ENCODE measurements around the gene ASIC1. TPM values are rescaled to one million over a fixed set of nuclear protein-coding genes. Genes with fewer than 3 reads are reported as not detected.
A peak's percentile ranks its signal among the peaks of the same experiment; 100 is the strongest.

ASIC1 gene
- polyA plus RNA-seq, 1 donor: 9.1 TPM

DNA sequence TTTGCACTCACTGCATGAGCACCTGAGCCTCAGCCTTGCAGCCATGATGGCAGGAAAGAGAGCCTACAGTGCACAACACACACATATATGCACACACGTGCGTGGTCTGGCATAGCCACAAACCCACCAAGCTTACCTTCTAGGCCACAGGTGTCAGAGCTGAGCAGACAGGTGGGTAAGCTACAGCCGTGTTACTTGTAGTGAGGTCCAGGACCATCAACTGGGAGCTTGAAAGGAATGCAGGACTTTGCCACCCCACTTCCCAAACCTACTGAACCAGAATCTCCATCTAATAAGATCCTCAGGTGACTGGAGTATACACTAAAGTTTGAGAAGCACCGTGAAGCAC, 2.7 kb downstream of the ASIC1 start:
- DNase-seq (ENCODE audit: low read depth): no peak

DNA sequence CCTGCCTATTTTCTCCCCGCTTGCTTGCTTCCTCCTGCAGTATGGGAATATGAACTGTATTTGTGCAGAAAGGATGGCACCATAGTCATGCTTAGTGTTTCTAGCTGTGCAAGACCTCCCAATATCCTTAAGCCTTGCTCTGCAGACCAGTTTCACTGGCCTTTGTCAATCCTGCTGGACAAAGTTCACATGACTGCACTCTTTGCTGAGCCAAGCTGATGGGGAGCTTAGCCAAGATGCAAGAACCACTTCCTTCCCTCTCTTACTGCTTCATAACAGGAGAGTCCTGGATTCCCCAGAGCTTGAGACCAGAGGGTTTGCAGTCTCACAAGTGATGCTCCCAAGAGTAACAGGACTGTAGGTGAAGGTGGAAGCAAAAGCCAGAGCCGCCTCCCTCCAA, 3.8 kb downstream of the ASIC1 start:
- DNase-seq (ENCODE audit: low read depth): no peak

DNA sequence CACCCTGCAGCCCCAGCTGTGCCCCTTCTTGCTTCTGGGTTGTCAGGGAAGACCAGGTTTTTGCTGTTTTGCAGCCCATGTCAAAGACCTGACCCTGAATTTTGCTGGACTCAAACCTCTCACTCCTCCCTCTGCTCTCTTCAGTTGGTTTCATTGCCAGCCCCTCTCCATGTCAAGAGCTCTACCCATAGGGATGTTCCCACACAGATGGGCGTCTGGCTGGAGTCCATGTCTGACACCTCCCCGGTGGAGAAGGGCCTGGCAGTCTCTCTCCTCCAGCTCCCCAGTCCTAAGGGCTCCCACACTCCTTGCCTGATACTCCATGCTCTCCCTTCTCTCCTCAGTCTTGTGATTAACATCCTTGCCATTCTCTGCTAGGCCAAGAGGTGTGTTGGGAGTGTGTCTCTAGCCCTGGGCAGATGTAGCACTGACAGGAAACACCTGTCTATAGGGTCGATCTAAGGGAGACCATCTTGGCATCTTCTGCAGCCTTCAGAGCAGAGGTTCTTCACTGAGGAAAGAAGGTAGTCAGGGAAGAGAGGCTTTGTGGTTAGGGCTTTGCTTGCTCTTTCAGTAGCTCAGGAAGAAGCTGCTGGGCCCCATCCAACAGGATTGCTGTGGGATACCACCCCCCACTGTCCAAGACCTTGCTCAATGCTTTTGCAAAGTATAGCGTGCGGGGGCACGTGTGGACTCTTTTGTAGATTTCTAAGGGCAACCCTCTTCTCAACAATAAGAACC, 4.7 kb downstream of the ASIC1 start:
- no peak for DNase-seq (ENCODE audit: low read depth)

DNA sequence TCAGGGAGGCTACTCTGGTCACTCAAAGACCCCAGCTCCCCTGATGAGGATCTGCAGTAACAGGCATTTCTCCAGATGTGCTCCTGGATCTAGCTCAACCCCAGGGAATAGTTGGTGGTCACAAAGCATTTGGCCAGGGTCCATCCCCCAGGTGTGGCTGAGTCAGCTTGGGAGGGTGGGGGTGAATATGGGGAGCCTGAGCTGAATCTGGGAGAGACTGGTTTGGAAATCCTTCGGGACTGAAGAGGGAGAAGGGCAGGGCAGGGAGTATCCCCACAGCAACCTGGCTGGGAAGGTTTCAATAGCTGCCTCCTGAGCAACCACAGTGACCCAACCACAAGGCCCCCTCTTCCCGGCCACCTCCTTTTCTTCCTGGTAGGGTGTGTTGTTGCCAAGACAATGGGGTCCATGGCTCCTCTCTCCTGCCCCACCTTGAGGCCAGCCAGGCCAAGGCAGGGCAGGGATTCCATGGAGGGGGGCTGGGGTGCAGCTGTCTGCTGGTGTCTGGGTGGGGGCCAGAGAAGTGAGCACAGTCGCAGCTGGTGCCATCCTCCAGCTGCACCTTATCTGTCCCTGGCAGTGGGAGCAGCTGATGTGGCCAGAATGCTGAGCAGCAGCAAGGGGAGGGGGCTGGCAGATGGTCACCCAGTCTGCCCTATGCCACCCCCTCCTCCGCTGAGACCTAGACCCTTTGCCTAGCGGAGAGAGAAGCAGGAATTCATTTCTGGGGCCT, 5.5 kb downstream of the ASIC1 start:
- DNase-seq (ENCODE audit: low read depth): no peak

DNA sequence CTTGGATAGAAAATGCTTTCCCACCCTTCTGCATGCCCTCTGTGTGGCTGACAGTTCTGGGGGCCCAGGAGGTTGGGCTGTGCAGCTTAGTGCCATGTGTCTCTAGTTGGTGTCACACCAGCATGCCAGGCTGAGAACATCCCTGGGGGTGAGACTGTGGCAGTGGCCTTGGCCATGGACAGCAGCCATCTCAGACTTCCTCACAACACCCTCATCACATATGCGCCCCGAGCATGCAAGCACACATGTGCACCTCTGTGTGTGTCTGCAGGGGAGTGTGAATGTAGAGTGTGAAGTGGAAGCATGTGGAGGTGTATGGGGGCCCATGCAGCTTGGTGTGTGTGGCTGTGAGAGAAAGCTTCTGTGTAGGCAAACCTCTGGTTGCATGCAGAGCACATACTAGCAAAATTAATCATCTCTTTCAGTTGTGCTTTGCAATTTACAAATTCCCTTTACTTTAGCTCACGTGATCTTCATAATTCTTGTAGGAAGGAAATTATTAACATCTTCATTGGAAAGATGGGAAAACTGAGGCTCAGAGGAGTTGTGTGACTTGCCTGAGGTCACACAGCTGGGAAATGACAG, 8.4 kb downstream of the ASIC1 start:
- no peak for DNase-seq (ENCODE audit: low read depth)

DNA sequence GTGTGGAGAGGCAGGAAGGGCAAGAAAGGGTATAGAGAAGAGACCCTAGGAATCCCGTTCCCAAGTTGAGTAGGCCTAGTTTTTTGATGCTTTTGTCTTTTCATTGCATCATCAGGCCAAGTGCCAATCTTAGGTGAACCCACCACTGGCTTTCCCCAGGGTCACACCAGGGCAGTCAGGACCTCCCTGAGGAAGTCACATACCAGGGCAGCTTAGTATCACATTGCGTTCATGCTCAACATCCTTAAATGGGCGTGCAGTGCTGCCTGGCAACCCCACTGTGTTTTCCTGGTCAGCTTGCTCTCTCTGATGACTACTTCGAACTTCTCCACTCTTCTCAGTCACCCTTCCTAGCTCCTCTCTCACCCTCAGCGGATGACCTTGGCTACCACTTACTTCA, 9.0 kb downstream of the ASIC1 start:
- no peak for DNase-seq (ENCODE audit: low read depth)

DNA sequence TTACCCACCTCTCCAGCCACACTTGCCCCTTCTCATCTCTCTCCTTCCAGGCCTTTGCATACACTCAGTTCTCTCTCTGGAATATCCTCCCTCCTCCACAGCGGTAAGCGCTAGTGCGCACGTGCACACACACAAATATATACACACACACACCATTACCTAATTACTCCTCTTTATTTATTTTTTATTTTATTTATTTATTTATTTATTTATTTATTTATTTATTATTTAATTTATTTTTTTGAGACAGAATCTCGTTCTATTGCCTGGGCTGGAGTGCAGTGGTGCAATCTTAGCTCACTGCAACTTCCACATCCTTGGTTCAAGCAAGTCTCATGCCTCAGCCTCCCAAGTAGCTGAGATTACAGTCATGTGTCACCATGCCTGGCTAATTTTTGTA, 11.7 kb downstream of the ASIC1 start:
- DNase-seq (ENCODE audit: low read depth): no peak

DNA sequence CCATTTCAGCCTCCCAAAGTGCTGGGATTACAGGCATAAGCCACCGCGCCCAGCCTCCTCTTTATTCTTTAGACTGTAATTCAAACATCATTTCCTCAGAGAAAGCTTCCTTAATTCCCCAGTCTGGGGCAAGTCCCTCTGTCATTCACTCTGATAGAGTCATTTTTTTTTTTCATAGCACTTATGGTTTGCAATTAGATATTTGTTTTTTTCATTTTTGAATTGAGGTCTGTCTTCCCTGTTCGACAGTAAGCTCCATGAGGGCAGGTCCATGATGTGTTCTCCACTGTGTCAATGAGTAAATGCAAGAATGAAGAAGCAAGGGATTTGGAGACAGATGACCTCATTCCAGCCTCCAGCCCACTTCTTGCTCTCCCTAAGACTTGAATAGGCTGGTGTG, 12.1 kb downstream of the ASIC1 start:
- no peak for DNase-seq (ENCODE audit: low read depth)

DNA sequence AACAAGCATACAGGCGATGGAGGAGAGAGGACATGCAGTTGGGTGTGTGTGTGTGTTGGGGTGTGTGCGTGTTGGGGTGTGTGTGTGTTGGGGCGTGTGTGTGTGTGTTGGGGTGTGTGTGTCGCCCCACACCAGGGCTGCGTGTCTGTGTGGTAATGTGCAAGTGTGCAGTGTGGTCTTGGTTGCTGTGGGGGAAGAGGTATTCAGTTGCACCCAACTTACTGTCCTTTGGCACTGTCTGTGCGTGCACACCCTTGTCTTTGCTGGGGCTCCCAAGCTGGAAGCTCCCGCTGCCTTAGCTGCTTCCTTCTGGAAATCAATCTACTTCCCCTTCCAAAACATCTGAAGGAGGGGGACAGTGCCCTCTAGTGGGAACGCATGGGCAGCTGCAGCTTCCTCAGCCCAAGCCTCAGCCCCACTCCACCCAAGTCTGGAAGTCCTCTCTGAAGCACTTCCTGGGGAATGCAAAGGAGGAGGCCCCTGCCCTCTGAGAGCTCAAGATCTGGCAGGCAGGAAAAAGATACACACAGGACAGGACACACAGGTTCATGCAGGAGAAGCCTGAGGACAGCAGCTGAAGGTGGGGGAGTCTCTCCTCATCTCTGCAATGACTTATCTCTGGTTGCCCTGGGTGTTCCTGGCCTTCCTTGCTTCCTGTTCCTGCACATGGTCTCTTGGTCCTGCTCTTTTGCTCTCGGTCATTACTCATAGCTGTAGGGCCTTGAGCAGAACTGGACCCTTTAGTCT, 13.1 kb downstream of the ASIC1 start:
- DNase-seq (ENCODE audit: low read depth): peak; percentile 72

DNA sequence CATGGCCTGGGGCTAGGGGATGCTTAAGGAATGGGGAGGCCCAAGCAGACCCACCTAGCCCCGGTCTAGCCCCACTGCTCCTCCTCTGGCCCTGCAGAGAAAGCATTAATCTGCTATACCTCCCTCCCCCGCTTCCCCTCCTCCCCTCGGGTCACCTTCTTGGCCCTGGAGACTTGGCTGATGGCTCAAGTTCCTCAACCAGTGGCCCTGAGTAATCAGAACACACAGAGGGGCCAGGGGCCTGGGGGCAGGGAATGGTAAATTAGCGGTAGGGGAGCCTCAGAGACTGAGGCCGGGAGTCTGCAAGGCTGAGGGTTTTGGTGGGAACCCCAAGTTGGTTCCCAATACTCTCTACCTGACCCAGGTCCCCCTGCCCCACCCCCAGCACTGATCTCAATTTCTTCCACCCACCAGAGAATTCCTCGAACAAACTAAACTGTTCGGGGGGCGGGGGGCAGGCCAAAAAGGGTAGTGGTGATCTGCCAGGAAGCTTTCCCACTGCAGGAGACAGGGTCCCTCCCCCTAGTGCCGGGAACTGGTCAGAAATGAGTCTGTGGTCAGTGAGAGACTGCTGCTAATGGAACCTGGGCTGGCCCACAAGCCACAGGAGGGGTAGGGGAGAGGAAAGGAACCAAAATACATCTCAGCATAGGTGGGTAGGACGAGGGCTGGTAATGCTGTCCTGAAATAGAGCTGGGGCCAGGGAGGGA, 15.0 kb downstream of the ASIC1 start:
- no peak for DNase-seq (ENCODE audit: low read depth)

DNA sequence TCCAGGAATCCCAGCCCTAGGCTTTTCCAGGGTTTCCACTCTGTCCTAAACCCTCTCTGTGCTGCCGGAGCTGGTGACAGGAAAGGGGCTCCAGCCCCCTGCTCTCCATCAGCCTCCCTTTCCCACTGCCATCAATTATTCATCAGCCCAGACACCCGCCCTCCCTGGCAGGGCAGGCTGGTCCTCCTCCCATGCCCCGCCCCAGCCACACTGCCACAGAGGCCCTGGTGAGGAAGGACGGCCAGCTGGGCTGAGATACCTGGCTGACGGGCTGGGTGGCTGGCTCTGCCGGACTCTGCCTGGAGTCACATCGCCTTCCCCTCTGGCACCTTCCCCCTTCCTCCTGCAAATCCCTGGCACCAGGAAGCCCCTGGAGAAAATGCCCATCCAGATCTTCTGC, 15.8 kb downstream of the ASIC1 start:
- DNase-seq (ENCODE audit: low read depth): no peak

DNA sequence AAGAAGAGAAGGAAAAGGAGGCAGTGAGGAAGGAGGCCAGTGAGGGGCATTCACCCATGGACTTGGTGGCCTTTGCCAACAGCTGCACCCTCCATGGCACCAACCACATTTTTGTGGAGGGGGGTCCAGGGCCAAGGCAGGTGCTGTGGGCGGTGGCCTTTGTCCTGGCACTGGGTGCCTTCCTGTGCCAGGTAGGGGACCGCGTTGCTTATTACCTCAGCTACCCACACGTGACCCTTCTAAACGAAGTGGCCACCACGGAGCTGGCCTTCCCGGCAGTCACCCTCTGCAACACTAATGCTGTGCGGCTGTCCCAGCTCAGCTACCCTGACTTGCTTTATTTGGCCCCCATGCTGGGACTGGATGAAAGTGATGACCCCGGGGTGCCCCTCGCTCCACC, 16.3 kb downstream of the ASIC1 start:
- DNase-seq (ENCODE audit: low read depth): no peak

DNA sequence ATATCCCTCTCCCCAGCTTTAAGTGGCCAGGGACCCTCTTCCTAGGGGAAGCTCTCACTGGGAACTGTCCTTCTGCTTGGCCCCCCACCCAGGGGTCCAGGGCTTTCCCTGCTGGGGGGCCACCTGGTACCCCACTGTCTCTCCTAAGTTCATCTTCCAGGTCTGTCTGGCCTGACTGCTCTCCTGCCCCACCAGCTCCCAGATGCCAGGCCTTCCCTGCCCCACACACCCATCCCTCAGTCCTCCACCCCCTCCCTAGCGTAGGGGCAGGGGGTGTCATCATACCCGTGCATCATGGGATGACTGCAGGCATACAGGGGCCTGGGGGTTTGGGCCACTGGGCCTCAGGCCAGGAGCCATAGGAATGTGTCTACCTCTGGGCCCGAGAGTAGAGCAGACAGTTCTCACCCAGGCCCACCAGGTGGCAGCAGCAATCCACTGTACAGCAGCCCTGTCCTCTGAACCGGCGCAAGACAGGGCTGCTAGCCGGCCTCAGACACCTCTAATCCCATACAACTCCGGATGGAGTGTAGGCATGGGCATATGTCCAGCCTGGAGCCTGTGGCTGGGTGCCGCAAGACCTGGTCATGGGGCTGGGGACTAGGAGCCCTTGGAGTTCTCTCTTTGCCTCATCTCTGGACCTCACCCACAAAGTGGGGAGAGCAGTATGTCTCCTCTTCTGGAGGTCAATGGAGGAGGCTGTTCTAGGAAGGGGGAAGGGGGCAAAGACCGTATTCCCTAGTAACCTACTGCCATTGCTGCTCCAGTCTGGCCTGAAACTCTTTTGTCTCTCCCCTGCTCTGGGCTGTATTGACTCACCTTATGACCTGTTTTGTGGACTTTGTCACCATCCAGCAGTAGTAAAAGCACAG, 17.8 kb downstream of the ASIC1 start:
- no peak for DNase-seq (ENCODE audit: low read depth)

DNA sequence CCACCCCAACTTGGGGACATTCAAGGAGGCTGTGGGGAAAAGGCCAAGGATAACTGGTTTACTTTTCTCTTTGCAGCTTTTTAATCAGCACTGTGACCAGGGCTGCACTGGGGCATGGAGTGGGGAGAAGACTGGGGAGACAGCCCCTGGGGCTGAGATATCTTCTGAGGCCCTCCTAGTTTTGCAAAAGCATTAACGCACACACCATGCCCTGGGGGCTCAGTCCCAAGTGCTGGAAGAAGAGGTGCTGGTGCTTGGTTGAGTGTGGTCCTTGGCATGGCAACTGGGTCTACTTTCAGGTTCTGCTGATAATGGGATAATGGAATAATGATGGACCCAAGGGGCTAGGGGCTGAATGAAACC, 18.4 kb downstream of the ASIC1 start:
- no peak for DNase-seq (ENCODE audit: low read depth)

DNA sequence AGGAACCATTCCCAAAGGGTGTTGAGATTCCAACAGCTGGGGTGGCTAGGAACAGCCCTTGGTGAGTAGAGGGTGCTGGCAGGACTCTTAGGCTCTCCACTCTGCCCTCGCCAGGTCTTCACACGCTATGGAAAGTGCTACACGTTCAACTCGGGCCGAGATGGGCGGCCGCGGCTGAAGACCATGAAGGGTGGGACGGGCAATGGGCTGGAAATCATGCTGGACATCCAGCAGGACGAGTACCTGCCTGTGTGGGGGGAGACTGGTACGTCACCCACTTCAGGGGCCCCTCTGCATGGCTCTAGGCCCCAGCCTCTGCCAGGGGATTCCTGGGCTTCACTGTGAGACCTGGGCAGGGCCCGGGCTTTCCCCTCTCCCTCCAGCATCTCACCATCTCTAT, 19.7 kb downstream of the ASIC1 start:
- no peak for DNase-seq (ENCODE audit: low read depth)

DNA sequence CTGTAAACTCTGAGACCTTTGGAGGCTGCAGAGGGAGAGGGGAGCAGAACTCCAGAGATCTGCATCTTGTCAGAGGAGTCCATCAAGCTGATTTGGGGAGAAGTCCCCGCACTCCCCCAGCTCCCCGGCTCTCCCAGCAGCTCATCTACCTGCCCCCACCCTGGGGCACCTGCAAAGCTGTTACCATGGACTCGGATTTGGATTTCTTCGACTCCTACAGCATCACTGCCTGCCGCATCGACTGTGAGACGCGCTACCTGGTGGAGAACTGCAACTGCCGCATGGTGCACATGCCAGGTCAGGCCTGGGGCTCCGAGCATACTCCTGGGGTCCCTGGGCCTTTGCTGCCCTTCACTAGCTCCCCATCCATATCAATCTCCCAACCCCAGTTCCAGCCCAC, 20.9 kb downstream of the ASIC1 start:
- no peak for DNase-seq (ENCODE audit: low read depth)

DNA sequence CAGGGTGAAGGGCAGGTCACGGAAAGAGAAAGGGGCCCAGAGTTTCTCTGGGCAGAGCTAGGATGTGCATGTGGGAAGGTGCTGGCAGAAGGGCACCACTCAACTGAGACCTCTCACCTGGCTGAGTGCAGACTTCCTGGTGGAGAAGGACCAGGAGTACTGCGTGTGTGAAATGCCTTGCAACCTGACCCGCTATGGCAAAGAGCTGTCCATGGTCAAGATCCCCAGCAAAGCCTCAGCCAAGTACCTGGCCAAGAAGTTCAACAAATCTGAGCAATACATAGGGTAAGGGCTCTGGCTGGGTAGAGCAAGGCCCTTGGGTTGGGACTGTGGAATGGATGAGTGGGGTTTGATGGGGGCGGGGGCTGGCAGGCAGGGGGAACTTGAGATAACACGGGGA, 22.4 kb downstream of the ASIC1 start:
- DNase-seq (ENCODE audit: low read depth): no peak

DNA sequence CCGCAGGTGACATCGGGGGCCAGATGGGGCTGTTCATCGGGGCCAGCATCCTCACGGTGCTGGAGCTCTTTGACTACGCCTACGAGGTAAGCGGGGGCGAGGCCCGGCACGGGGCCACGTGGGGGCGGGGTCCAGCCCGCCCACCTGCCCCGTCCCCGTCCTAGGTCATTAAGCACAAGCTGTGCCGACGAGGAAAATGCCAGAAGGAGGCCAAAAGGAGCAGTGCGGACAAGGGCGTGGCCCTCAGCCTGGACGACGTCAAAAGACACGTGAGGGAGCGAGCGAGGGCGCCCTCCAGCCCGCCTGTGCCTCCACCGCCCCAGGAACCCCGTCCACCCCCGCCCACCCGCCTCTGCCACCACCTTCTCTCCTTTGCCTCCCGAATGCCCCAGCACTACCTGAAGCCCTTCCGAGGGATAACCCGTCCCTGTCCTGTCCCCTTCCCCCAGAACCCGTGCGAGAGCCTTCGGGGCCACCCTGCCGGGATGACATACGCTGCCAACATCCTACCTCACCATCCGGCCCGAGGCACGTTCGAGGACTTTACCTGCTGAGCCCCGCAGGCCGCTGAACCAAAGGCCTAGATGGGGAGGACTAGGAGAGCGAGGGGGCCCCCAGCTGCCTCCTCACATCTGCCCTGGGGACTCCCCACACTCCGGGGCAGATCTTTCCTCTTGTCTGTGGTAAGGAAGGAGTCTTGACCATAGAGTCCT, 23.9 kb downstream of the ASIC1 start:
- no peak for DNase-seq (ENCODE audit: low read depth)

DNA sequence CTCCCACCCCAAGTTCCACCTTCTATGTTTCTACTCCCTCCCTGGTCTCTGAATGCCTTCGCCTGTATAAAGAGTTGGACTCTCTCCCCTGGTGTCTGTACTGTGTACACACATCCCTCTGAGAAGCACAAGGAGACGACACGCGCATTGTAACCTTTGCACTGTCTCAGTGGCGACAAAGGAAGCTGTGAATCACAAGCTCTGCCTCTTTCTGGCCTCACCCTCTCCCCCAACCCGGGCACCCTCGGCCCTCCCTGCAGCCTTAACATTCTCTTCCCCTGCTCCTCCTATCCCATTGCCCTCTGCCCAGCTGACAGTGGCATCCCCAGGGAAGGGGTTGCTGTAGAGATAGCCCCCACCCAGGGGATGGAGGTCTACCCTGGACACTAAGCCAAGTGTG, 25.2 kb downstream of the ASIC1 start:
- no peak for DNase-seq (ENCODE audit: low read depth)

DNA sequence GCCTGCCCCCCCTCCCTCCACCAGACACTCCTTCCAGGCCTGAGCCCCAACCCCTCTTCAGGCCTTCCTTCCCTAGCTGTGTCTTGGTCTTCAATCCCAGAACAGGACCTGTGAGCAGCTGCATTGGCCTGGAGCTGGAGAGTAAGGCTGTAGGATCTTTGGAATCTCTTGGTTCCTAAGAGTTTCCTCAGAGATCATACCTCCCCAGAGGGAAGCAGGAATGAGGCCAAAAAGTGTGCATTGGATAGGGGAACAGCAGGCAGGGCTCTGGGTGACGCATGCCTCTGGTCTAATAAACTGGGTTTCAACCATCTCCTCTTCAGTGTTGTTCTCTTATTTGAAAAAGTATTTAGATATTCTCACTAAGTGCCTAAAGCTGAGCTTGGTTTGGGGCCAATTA, 25.9 kb downstream of the ASIC1 start:
- DNase-seq (ENCODE audit: low read depth): no peak

All from forelimb muscle (tissue), 1 donor.